Left ventricle myocardium inferior (tissue), 1 donor: Measurements from ENCODE around the gene BIVM. TPM values are rescaled to one million over a fixed set of nuclear protein-coding genes. Genes with fewer than 3 reads are reported as not detected.
A peak's percentile ranks its signal among the peaks of the same experiment; 100 is the strongest.

Experiments used
- DNase-seq: peaks from one replicate; pipeline ENCODE4 v3.0.0-alpha.2; 2020
- H3K27ac ChIP-seq: fragments of 200-600 bp; replicated peaks from 2 replicates; pipeline ENCODE4 v1.8.0; 2021
- H3K27me3 ChIP-seq: fragments of 200-600 bp; 2 replicates; pipeline ENCODE4 v1.8.0; 2021; ENCODE audit warnings: low read depth
- H3K36me3 ChIP-seq: fragments of 200-600 bp; 2 replicates; pipeline ENCODE4 v1.8.0; 2021
- H3K4me1 ChIP-seq: fragments of 200-600 bp; 2 replicates; pipeline ENCODE4 v1.8.0; 2021
- H3K4me3 ChIP-seq: fragments of 200-600 bp; 2 replicates; pipeline ENCODE4 v1.8.0; 2021; ENCODE audit warnings: mild to moderate bottlenecking, moderate library complexity
- H3K9me3 ChIP-seq: fragments of 200-600 bp; replicated peaks from 2 replicates; pipeline ENCODE4 v1.8.0; 2021
- intact Hi-C: fragments of 100-400 bp; cut with micrococcal nuclease; formaldehyde crosslinking; loops from one replicate; pipeline ENCODE4 v1.11.0; 2022
- total RNA-seq: library from RNA; stranded (reverse); fragmentation: NEBNext Ultra II Directional; extraction: Animal tissue kit (Norgen Biotek cat#: 25700); gene quantifications from one replicate; pipeline ENCODE4 v1.2.1, GENCODE V29; 2021
- TF ChIP-seq, protein P1 (sequence below): fragments of 200-600 bp; IDR thresholded peaks from 2 replicates; pipeline ENCODE4 v1.8.0; 2021; ENCODE audit warnings: antibody characterized with exemption, mild to moderate bottlenecking, borderline replicate concordance
- donor health status: DM: no; HTN: yes; CAD: no; lungs with severe emphysema.

Gene BIVM
- total RNA-seq, 1 donor from 2014 or later = 37.5 TPM

DNA sequence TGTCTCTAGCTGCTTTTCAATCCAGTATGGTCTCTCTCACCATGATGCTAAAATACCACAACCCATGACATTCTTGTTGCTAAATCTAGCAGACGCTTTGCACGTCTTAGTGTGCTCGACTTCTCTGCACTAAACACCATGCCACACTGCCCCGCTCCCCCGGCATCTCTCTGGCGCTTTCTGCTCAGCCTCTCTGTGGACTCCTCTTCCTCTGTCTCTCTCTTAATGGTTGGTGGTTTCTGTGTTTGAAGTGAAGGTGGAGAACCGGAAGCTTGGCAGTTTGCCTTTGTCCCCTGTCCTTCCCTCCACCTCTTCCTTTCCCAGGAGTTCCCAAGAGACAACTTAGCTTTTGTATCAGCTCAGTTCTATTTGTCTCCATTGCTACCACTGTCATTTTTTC, 55.8 kb downstream of the BIVM start:
- Histone ChIP-seq H3K27ac (no peak overlapping the region), H3K4me1 (peaks cover 27% of the 10 kb centered on the region), H3K9me3 (no peaks in the 10 kb centered on the region), H3K27me3 (no peaks in the 10 kb centered on the region), H3K36me3 (peaks cover 68% of the 10 kb centered on the region), H3K4me3 (no peak overlapping the region)
- intact Hi-C loops = no loop called here
- DNase-seq = no peak
- TF ChIP-seq, protein P1, sequence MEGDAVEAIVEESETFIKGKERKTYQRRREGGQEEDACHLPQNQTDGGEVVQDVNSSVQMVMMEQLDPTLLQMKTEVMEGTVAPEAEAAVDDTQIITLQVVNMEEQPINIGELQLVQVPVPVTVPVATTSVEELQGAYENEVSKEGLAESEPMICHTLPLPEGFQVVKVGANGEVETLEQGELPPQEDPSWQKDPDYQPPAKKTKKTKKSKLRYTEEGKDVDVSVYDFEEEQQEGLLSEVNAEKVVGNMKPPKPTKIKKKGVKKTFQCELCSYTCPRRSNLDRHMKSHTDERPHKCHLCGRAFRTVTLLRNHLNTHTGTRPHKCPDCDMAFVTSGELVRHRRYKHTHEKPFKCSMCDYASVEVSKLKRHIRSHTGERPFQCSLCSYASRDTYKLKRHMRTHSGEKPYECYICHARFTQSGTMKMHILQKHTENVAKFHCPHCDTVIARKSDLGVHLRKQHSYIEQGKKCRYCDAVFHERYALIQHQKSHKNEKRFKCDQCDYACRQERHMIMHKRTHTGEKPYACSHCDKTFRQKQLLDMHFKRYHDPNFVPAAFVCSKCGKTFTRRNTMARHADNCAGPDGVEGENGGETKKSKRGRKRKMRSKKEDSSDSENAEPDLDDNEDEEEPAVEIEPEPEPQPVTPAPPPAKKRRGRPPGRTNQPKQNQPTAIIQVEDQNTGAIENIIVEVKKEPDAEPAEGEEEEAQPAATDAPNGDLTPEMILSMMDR = no peak

DNA sequence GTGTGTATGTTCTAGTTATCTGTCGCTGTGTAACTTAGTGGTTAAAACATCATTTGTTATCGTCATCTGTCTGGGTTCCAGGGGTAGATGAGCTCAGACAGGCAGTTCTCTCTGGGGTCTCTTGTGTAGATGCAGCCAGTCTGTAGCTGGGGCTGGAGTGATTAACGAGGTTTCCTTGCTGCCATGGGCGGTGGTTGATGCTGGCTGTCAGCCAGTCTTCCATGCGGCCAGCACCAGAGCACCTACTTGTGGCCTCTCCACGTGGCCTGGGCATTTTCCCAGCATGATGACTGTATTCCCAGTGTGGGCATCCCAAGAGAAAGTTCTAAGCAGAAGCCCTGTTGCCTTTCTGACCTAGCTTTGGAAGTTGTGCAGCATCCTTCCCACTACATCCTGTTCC, 57.6 kb downstream of the BIVM start:
- no peak overlapping the region for H3K27ac ChIP-seq
- peaks cover 18% of the 10 kb centered on the region for H3K4me1 ChIP-seq
- H3K36me3 ChIP-seq = peaks cover 86% of the 10 kb centered on the region
- TF ChIP-seq, protein P1 = no peak
- peak; percentile 76 for DNase-seq
- no peaks in the 10 kb centered on the region for H3K9me3 ChIP-seq
- no peak overlapping the region for H3K4me3 ChIP-seq
- intact Hi-C loops = no loop called here
- no peaks in the 10 kb centered on the region for H3K27me3 ChIP-seq

DNA sequence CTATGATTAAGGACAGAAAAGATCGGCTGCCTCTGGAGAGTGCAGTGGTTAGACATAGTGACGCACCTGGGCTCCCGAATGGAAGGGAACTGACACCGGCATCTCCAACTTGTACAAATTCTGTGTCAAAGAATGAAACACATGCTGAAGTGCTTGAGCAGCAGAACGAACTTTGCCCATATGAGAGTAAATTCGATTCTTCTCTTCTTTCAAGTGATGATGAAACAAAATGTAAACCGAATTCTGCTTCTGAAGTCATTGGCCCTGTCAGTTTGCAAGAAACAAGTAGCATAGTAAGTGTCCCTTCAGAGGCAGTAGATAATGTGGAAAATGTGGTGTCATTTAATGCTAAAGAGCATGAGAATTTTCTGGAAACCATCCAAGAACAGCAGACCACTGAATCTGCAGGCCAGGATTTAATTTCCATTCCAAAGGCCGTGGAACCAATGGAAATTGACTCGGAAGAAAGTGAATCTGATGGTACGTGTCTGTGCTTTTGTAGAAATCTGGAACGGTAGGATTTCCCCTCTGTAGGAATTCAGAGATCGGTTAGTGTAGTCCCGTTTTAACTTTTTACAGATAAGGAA, 63.8 kb downstream of the BIVM start:
- TF ChIP-seq, protein P1 = no peak
- peaks cover 5% of the 10 kb centered on the region for H3K9me3 ChIP-seq
- peak overlapping the region; percentile 51 for H3K27ac ChIP-seq
- H3K27me3 ChIP-seq = no peaks in the 10 kb centered on the region
- peaks cover 97% of the 10 kb centered on the region for H3K36me3 ChIP-seq
- H3K4me3 ChIP-seq = no peak overlapping the region
- H3K4me1 ChIP-seq = peaks cover 12% of the 10 kb centered on the region
- intact Hi-C loops = no loop called here
- DNase-seq = no peak

DNA sequence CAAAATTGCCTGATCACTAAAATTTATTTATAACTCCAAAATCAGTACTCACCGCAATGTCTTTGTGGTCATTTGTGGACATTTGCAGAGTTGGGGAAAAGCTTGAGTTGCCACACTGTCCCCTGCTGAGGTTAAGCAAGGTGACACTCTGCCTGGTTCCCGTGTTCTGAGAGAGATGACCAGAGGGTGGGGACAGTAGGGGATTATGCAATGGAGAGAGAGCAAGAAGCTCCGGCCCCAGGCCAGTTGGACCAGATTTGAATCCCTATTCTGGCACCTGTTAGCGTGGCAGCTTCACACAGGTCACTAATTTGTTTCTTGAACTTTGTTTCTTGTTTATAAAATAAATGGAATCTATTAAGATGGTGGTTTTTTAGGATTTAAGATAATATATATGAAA, 64.7 kb downstream of the BIVM start:
- Histone ChIP-seq H3K9me3 (peaks cover 5% of the 10 kb centered on the region), H3K4me3 (no peak overlapping the region), H3K36me3 (peaks cover 97% of the 10 kb centered on the region), H3K27ac (peak overlapping the region; percentile 51), H3K4me1 (peaks cover 12% of the 10 kb centered on the region), H3K27me3 (no peaks in the 10 kb centered on the region)
- peak; percentile 45 for DNase-seq
- TF ChIP-seq, protein P1 = no peak
- intact Hi-C loops = no loop called here

- H3K4me1 ChIP-seq = peaks cover 30% of the 10 kb centered on the region
- TF ChIP-seq, protein P1 = no peak
- H3K36me3 ChIP-seq = peaks cover 80% of the 10 kb centered on the region
- no peaks in the 10 kb centered on the region for H3K27me3 ChIP-seq
- intact Hi-C loops = no loop called here
- DNase-seq = no peak
- H3K27ac ChIP-seq = no peak overlapping the region
- H3K9me3 ChIP-seq = peaks cover 5% of the 10 kb centered on the region
- no peak overlapping the region for H3K4me3 ChIP-seq
Measured at GRCh38 chr13:102868366-102868936, 69.5 kb downstream of the BIVM start.
